ENCODE measurements around the gene CMTM8.

The CMTM8 gene

DNA sequence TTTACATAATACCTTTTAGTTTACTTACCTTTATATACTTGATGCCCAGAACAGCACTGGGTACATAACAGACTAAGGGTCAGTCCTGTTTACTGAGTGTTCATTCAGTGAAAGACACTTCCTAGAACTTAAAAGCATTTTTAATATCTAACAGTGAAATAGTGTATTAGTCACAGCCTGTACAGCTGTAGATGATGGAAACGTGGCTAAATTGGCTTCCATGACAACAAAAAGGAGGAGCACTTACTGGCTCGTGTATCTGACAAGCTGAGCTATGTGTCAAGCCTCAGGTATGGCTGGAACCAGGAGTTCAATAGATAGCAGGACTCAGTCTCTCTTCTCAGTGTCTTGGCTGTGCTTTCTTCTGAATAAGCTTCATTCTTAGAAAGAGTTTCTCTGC, 40.2 kb downstream of the CMTM8 start:
- H3K9ac ChIP-seq (ENCODE audit: low read length), result no peak overlapping the region
- H3K27me3 ChIP-seq (ENCODE audit: control insufficient read depth, insufficient read depth, low read length), result no peaks in the 10 kb centered on the region
- no peaks in the 10 kb centered on the region for H3K36me3 ChIP-seq (ENCODE audit: control insufficient read depth, insufficient read depth, low read length)
- H3K9me3 ChIP-seq (ENCODE audit: control insufficient read depth, insufficient read depth, low read depth, low read length), result no peaks in the 10 kb centered on the region
- H3K27ac ChIP-seq (ENCODE audit: low read depth, low read length), result no peak overlapping the region
- no peak overlapping the region for H3K4me3 ChIP-seq (ENCODE audit: low read depth, low read length)
- H3K4me1 ChIP-seq (ENCODE audit: control insufficient read depth, insufficient read depth, low read length), result peaks cover 5% of the 10 kb centered on the region; the same call in 1 of the 2 replicates

DNA sequence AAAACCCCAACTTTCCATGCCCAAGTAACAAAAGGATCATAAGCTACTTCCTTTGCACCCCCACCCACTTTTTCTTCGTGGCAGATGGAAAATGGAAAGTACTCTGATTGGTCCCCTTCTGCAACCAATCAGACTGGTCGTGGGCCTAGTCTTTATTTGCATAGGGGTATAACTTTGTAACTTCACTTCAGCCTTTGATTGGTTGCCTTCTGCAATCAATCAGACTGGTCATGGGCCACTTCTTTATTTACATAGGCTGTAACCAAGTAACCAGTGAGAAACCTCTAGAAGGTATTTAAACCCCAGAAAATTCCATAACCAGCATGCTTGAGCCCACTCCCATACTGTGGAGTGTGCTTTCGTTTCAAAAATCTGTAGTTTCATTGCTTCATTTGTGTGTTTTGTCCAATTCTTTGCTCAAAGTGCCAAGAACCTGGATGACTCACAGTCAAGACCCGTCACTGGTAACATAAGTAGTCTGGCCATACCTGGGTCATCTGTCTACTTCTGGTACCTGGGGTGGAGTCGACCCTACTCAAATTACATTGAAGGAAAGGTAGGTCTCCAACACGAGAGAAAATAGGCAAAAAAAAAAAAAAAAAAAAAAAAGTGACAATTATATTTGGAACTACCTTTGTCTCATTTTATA, 41.9 kb downstream of the CMTM8 start:
- Histone ChIP-seq H3K9me3 (ENCODE audit: control insufficient read depth, insufficient read depth, low read depth, low read length) (no peaks in the 10 kb centered on the region), H3K27ac (ENCODE audit: low read depth, low read length) (no peak overlapping the region), H3K4me3 (ENCODE audit: low read depth, low read length) (no peak overlapping the region), H3K27me3 (ENCODE audit: control insufficient read depth, insufficient read depth, low read length) (no peaks in the 10 kb centered on the region), H3K9ac (ENCODE audit: low read length) (no peak overlapping the region), H3K36me3 (ENCODE audit: control insufficient read depth, insufficient read depth, low read length) (no peaks in the 10 kb centered on the region), H3K4me1 (ENCODE audit: control insufficient read depth, insufficient read depth, low read length) (peaks cover 5% of the 10 kb centered on the region; the same call in 1 of the 2 replicates)

DNA sequence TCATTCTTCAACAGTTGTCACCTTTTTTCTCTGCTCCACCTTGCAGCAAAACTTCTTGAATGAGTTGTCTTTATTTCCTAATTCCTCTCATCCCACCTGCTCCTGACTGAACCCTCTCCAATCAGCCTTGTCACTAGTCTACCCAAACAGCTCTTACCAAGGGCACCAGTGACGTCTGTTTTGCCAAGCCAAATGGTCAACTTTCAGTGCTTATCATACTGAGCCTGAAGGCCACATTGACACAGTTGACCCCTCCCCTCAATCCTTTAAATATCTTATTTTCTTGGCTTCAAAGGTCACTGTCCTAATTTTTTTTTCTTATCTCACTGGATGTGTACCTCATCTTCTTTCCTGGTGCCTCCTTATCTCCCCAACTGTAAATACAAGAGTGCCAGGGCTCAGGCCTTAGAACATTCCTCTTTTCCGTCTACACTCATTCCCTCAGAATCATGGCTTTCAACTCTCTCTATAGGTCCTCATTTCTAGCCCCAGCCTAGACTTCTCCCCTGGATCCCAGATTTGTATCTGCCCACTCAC, 43.2 kb downstream of the CMTM8 start:
- Histone ChIP-seq H3K4me1 (ENCODE audit: control insufficient read depth, insufficient read depth, low read length) (peaks cover 5% of the 10 kb centered on the region; the same call in 1 of the 2 replicates), H3K27ac (ENCODE audit: low read depth, low read length) (no peak overlapping the region), H3K9me3 (ENCODE audit: control insufficient read depth, insufficient read depth, low read depth, low read length) (no peaks in the 10 kb centered on the region), H3K27me3 (ENCODE audit: control insufficient read depth, insufficient read depth, low read length) (no peaks in the 10 kb centered on the region), H3K9ac (ENCODE audit: low read length) (no peak overlapping the region), H3K4me3 (ENCODE audit: low read depth, low read length) (no peak overlapping the region), H3K36me3 (ENCODE audit: control insufficient read depth, insufficient read depth, low read length) (no peaks in the 10 kb centered on the region)

DNA sequence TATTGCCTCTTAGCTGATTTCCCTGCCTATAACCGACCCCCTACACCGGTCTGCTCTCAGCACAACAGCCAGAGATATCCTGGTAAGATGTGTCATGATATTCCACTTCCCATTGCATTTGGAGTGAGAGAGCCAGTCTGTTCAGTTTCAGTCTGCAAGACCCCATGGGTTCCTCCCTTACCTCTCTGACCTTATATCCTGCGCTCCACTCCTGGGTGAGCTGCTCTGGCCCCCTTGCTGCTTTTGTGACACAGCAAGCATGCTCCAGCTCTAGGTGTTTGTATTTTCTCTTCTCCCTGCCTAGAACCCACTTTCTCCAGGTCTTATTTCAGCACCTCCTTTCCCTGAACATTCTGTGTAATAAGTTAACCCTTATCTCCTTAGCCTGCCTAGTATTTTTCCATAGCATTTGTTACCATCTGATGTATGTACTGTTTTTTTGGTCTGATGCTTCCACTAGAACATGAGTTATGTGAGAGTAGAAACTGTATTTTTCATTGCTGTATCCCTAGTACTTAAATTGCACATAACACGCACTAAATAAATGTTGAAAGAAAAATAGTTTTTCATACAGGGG, 44.2 kb downstream of the CMTM8 start:
- no peaks in the 10 kb centered on the region for H3K27me3 ChIP-seq (ENCODE audit: control insufficient read depth, insufficient read depth, low read length)
- no peak overlapping the region for H3K4me3 ChIP-seq (ENCODE audit: low read depth, low read length)
- no peak overlapping the region for H3K27ac ChIP-seq (ENCODE audit: low read depth, low read length)
- no peak overlapping the region for H3K9ac ChIP-seq (ENCODE audit: low read length)
- H3K36me3 ChIP-seq (ENCODE audit: control insufficient read depth, insufficient read depth, low read length), result no peaks in the 10 kb centered on the region
- H3K9me3 ChIP-seq (ENCODE audit: control insufficient read depth, insufficient read depth, low read depth, low read length), result no peaks in the 10 kb centered on the region
- peaks cover 5% of the 10 kb centered on the region; the same call in 1 of the 2 replicates for H3K4me1 ChIP-seq (ENCODE audit: control insufficient read depth, insufficient read depth, low read length)

DNA sequence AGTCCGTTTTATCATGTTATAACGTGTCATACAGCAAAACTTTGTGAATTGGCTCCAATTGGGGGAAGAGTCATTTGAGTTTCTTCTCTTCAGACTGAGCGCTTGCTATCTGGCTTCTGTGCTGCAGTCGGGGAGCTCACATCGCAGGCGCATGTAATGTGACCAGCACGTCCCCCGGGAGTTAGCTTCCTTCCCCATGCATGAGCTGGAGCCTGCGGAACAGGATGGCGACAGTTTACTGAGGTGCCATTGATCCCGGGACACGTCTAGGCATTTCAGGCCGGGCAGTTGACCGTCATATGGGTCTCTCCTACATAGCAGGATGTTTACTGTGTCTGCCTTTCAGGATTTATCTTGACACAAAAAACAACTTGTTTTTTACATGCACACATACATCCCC, 44.8 kb downstream of the CMTM8 start:
- Histone ChIP-seq H3K4me3 (ENCODE audit: low read depth, low read length) (no peak overlapping the region), H3K9me3 (ENCODE audit: control insufficient read depth, insufficient read depth, low read depth, low read length) (no peaks in the 10 kb centered on the region), H3K27ac (ENCODE audit: low read depth, low read length) (no peak overlapping the region), H3K9ac (ENCODE audit: low read length) (no peak overlapping the region), H3K4me1 (ENCODE audit: control insufficient read depth, insufficient read depth, low read length) (peaks cover 5% of the 10 kb centered on the region; the same call in 1 of the 2 replicates), H3K27me3 (ENCODE audit: control insufficient read depth, insufficient read depth, low read length) (no peaks in the 10 kb centered on the region), H3K36me3 (ENCODE audit: control insufficient read depth, insufficient read depth, low read length) (no peaks in the 10 kb centered on the region)

DNA sequence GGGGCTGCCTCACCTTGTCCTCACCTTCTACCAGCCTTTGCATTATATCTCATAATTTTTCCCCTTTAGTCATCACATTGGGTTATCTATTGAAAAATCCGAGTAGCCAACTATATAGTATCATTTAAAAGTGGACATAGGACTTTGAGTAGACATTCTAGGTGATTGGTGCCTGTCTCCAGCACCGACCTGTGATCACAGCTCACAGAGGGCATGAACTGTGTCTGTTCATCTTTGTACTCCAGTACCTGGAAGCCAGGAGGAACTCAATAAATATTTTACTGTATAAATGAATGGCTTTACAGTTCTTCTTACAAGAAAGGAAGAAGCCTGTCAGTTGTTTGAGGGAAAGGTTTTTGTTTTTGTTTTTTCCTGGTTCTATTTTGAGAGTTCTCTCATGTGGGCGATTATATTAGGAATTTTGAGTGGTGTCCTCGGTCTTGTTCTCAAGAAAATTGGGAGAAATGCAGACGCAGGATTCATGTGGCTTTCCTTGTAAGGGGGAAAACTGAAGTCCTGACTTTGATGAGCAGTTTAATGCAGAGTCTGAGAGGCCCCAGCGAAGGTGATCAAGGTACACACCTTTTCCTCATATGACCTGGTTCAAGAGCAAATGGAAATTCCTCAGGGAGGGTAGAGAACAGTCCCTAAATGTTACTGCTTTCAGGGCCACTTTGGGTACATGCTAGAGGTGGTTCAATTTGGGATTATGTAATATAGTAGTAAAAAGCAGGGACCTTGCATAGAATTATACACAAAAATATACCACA, 46.1 kb downstream of the CMTM8 start:
- no peaks in the 10 kb centered on the region for H3K9me3 ChIP-seq (ENCODE audit: control insufficient read depth, insufficient read depth, low read depth, low read length)
- H3K4me3 ChIP-seq (ENCODE audit: low read depth, low read length), result no peak overlapping the region
- H3K36me3 ChIP-seq (ENCODE audit: control insufficient read depth, insufficient read depth, low read length), result no peaks in the 10 kb centered on the region
- H3K4me1 ChIP-seq (ENCODE audit: control insufficient read depth, insufficient read depth, low read length), result peaks cover 5% of the 10 kb centered on the region; the same call in 1 of the 2 replicates
- no peaks in the 10 kb centered on the region for H3K27me3 ChIP-seq (ENCODE audit: control insufficient read depth, insufficient read depth, low read length)
- no peak overlapping the region for H3K27ac ChIP-seq (ENCODE audit: low read depth, low read length)
- H3K9ac ChIP-seq (ENCODE audit: low read length), result no peak overlapping the region

DNA sequence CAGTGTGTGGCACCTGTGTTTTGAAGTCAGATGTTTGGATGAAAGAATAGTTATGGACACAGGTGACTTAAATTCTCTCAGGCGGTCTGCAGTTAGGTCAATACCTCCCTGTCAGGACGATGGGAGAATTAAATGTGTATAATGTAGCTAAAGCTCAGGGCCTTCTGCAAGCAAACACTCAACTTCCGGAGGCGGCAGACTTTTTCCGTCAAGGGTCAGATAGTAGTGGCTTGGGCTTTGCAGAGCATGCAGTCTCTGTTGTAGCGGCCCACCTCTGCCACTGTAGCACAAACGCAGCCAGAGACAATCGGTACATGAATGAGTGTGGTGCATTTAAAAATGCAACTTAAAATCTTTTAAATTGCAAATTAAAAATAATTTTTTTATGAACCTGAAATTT, 47.4 kb downstream of the CMTM8 start:
- Histone ChIP-seq H3K4me3 (ENCODE audit: low read depth, low read length) (no peak overlapping the region), H3K9me3 (ENCODE audit: control insufficient read depth, insufficient read depth, low read depth, low read length) (no peaks in the 10 kb centered on the region), H3K4me1 (ENCODE audit: control insufficient read depth, insufficient read depth, low read length) (peaks cover 5% of the 10 kb centered on the region; the same call in 1 of the 2 replicates), H3K27ac (ENCODE audit: low read depth, low read length) (no peak overlapping the region), H3K36me3 (ENCODE audit: control insufficient read depth, insufficient read depth, low read length) (no peaks in the 10 kb centered on the region), H3K27me3 (ENCODE audit: control insufficient read depth, insufficient read depth, low read length) (no peaks in the 10 kb centered on the region), H3K9ac (ENCODE audit: low read length) (no peak overlapping the region)

DNA sequence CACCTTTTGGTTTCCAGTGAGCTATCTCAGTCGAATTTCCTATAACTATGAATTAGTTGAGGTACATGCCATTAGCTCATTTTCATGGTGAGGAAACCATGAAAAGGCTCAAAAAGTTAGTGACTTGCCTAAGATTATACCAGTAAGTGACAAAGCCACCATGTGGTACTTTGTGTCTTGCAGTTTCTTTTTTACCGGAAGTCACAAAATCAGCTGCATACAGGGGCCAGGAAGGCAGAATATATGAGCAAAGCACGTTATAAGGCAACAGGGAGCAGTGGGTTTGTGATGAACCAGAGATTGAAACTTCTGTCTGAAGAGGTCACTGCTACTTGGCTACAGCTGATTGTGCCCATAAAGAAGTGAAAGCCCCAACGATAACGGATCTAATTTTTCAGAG, 50.3 kb downstream of the CMTM8 start:
- H3K9ac ChIP-seq (ENCODE audit: low read length), result no peak overlapping the region
- no peak overlapping the region for H3K4me3 ChIP-seq (ENCODE audit: low read depth, low read length)
- H3K27me3 ChIP-seq (ENCODE audit: control insufficient read depth, insufficient read depth, low read length), result no peaks in the 10 kb centered on the region
- no peaks in the 10 kb centered on the region for H3K9me3 ChIP-seq (ENCODE audit: control insufficient read depth, insufficient read depth, low read depth, low read length)
- no peaks in the 10 kb centered on the region for H3K36me3 ChIP-seq (ENCODE audit: control insufficient read depth, insufficient read depth, low read length)
- no peaks in the 10 kb centered on the region for H3K4me1 ChIP-seq (ENCODE audit: control insufficient read depth, insufficient read depth, low read length)
- no peak overlapping the region for H3K27ac ChIP-seq (ENCODE audit: low read depth, low read length)

DNA sequence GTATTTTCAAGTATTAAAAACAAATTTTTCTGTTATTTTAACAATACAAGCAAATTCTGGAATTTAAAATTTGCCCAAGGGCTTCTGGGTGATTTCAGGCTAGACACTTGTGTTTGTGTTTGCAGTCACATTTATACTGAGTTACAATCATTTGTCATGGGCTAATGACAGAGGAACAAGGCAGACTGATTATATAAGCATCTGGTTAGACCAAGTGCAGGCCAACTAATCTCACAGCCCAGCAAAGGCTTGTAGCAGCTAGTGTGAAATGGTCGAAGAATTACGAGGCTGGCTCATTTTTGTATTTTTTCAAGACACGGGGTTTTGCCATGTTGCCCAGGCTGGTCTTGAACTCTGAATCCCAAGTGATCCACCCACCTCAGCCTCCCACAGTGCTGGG, 52.1 kb downstream of the CMTM8 start:
- H3K27me3 ChIP-seq (ENCODE audit: control insufficient read depth, insufficient read depth, low read length), result no peaks in the 10 kb centered on the region
- H3K27ac ChIP-seq (ENCODE audit: low read depth, low read length), result no peak overlapping the region
- no peaks in the 10 kb centered on the region for H3K4me1 ChIP-seq (ENCODE audit: control insufficient read depth, insufficient read depth, low read length)
- no peaks in the 10 kb centered on the region for H3K9me3 ChIP-seq (ENCODE audit: control insufficient read depth, insufficient read depth, low read depth, low read length)
- no peak overlapping the region for H3K4me3 ChIP-seq (ENCODE audit: low read depth, low read length)
- no peak overlapping the region for H3K9ac ChIP-seq (ENCODE audit: low read length)
- no peaks in the 10 kb centered on the region for H3K36me3 ChIP-seq (ENCODE audit: control insufficient read depth, insufficient read depth, low read length)

DNA sequence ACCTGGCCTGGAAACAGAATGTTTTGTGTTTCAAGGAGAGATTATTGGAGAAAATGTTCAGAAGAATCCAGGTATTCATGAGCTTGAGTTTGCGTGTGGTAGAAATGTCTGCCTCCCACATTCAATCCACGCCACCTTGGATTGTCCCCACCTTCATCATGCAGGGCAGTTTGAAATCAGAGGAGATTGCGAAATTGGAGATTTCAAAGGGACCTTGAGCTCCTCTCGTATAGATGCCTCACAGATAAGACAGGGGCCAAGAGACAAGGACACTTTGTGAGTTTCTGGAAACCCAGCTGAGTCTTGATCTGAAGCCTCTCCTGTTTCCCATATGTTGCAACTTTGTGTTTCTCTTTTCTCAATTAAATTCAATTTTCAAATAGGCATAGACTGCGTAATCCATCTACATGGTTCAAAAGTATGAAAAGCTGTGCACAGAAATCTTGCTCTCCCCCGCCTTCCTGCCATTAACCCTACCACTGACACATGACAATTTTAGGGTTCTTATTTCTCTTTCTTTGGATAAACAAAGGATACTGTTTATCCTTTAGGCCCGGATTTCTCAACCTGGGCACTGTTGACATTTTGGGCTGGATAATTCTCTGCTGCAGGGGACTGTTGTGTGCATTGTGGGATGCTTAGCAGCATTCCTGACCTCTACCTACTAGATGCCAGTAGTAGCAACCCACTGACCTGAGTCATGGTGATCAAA, 53.8 kb downstream of the CMTM8 start:
- Histone ChIP-seq H3K27me3 (ENCODE audit: control insufficient read depth, insufficient read depth, low read length) (no peaks in the 10 kb centered on the region), H3K9me3 (ENCODE audit: control insufficient read depth, insufficient read depth, low read depth, low read length) (no peaks in the 10 kb centered on the region), H3K4me3 (ENCODE audit: low read depth, low read length) (no peak overlapping the region), H3K4me1 (ENCODE audit: control insufficient read depth, insufficient read depth, low read length) (no peaks in the 10 kb centered on the region; the same call in 1 of the 2 replicates), H3K36me3 (ENCODE audit: control insufficient read depth, insufficient read depth, low read length) (no peaks in the 10 kb centered on the region), H3K27ac (ENCODE audit: low read depth, low read length) (no peak overlapping the region), H3K9ac (ENCODE audit: low read length) (no peak overlapping the region)

Measured in HUES6 (cell line).